RPMI7951 (cell line): ENCODE data around the gene PLBD1. TPM values are rescaled to one million over a fixed set of nuclear protein-coding genes. Genes with fewer than 3 reads are reported as not detected.

Experiments
- DNase-seq: peaks from one replicate; pipeline ENCODE4 v3.0.0-alpha.2; 2012; ENCODE audit warnings: low read depth
- total RNA-seq: library from RNA; depleted of rRNA; stranded (reverse); fragments of >200 nt; shearing (Covaris generic); gene quantifications from 2 replicates; pipeline ENCODE4 v1.2.3, GENCODE V29; 2014; rRNA removed

PLBD1 gene, protein sequence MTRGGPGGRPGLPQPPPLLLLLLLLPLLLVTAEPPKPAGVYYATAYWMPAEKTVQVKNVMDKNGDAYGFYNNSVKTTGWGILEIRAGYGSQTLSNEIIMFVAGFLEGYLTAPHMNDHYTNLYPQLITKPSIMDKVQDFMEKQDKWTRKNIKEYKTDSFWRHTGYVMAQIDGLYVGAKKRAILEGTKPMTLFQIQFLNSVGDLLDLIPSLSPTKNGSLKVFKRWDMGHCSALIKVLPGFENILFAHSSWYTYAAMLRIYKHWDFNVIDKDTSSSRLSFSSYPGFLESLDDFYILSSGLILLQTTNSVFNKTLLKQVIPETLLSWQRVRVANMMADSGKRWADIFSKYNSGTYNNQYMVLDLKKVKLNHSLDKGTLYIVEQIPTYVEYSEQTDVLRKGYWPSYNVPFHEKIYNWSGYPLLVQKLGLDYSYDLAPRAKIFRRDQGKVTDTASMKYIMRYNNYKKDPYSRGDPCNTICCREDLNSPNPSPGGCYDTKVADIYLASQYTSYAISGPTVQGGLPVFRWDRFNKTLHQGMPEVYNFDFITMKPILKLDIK
- total RNA-seq, result 0.78 and 1.3 TPM in 2 replicates

DNA sequence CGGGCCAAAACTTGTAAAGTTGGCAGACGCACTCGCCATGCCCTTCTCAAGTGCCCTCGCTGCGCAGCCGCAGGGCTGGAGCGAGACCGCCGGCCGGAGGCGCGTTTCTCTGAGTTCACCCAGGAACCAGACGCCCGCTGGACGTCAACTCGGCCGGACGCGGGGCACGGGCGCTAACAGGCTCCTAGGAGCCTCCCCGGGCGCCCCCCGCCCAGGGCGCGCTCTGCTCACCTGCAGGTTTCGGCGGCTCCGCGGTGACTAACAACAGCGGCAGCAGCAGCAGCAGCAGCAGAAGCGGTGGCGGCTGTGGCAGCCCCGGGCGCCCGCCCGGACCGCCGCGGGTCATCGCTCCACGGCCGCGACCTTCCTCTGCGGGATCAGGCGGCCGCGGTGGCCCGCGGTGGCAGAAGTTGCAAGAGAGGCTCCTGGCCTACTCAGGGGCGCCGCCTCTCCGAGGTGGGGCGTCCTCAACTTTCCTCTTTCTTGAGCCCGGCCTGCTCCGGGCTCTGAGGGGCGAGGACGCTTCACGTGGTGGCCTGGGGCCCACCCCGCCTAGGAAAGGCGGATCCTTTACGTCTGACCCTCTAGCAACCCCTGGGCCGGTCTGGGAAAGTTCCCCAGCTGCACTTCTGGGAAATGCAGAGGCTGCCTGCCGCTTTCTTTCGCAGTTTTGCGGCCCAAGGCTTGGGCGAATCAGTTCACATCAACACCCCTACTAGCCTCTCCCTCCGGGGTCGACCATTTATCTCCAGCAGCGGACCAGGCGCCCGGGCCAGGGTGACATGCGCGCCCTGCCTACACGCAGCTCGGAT, at the start of gene PLBD1:
Gene PLBD1, minus strand, starts transcription at position 533 of the 812 bp plus-strand sequence. Its CDS starts 187 bp downstream, at position 346.
- peak; percentile 20 for DNase-seq

DNA sequence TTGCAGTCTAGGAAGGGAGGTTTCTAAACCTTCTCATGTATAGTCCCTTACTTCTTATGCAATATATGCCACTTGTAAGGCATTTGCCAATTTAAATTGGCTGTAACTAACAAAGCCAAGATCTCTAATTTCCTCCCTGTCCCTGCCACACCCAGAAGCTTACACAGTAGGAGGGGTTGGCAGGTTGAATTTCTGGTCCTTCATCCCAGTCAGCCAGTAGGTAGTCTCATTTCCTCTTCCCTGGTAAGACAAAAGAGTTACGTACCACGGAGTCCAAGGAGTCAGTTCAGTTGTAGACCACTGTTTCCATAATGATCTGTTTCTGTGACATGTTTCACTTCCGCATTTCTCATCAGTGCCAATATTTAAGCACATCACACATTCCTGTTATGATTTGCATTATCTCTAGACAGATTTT, 47.0 kb upstream of the PLBD1 start:
- no peak for DNase-seq

DNA sequence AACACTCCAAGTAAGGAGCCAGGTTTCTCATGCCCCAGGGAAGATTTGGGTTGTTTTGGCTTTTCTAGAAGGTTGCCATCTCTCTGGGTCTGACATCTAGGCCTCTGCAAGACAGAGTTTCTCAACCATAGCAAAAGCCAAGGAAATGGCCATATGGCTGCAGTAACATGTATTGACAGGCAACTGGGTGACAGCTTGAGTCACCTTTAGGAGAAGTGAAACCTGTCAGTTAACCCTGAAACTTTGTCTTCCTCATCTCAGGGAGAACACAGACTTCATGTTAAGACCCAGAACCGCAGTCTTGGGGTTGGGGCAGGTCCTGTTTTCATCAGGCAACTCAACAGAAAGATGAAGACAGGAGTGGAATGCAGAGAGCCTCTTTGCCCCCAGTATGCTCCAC, 46.0 kb upstream of the PLBD1 start:
- DNase-seq, result no peak

DNA sequence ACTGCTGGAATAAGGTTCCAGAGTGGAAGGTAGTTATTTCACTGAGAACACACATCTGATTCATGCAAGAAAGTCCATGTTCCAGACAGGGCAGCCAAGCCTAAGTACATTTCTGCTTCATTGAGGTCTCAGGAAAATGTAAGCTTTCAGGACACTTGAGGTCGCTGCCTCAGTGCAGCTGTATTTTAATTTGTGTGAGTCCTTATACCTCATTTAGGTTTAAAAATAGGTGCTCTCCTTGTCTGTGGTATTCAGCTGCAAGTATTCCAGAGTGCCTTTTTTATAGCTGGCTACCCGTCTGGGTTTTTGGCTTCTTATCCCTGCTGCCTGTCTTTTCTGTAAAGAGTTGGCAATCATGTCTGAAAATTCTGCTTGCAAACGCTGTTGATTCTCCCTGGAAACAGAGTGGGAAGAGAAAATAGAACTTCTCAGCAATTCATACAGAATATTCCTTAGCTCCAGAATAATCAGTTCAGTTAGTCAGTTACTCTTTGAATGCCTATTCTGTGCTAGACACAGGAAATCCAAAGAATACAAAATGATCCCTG, 45.3 kb upstream of the PLBD1 start:
- no peak for DNase-seq

DNA sequence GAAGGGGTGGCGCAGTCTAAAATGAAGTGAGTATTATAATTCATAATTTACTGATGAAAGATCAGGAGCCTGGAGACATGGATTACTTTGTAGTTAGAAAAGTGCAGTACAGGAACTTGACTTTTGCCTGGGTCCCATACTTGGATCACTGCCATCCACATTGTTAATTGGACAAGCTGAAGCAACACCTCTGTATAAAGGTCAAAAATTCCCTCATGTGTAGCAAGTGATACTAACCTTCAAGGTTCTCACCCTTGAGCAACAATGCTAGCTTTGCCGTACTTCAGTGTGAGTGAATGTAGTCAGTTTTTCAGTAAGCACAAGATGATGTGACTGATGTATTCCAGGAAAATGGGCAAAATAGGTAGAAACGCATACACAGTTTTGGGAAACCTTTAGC, 44.6 kb upstream of the PLBD1 start:
- DNase-seq, result no peak

DNA sequence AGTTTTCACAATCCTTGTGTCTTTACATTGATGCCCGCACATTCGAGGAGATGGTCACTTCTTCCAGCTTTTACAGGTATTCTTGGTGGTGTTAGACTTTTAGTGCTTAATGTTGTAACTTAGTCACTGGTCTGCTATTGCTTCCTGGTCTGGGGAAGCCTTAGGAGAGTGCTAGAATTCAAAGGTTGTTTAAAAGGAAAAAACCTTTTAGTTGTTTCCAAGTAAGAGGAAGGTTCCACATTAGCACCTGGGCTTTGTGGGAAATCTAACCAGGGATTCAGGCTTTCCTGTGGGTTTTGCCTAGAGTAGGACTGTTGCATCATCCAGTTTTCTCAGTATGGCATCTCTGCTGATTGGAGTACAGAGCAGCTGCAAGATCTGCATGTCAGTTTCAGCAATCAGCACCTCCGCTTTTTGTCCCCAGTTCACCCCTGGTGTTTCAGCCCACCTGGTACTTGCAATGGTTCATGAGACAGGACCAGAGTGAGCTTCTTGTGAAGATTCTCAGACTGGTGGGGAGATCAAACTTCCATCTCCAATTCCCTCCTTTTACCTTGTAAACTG, 44.0 kb upstream of the PLBD1 start:
- no peak for DNase-seq

DNA sequence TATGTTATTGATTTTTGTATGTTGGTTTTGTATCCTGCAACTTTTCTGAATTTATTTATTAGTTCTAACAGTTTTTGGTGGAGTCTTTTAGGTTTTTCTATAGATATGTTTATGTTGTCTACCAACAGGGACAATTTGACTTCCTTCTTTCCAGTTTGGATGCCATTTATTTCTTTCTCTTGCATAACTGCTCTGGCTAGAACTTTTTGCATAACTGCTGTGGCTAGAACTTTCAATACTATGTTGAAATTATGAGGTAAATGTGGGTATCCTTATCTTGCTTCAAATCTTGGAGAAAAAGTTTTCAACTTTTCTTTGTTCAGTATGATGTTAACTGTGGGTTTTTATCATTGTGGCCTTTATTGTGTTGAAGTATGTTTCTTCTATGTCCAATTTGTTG, 39.9 kb upstream of the PLBD1 start:
- DNase-seq, result no peak

DNA sequence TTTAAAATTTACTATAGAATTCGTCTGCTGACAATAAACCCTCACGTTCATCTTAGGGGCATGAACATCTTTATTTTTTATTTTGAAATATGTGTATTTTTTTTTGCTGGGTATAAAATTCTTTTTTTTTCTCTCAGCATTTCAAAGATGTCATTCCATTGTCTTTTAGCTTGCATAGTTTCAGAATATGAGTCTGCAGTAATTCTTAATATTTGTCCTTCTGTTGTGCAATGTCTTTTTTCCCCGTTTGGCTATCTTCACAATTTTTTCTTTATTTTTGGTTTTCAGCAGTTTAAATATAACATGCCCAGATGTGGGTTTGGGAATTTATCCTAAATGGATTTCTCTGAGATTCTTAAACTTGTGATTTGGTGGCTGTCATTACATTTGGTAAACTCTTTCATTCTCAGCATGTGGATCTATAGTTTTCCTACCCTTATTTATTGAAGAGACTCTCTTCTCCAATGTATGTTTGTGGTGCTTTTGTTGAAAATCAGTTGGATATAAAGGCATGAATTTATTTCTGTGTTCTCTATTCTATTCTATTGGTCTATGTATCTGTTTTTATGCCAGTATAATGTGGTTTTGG, 37.8 kb upstream of the PLBD1 start:
- DNase-seq, result no peak

DNA sequence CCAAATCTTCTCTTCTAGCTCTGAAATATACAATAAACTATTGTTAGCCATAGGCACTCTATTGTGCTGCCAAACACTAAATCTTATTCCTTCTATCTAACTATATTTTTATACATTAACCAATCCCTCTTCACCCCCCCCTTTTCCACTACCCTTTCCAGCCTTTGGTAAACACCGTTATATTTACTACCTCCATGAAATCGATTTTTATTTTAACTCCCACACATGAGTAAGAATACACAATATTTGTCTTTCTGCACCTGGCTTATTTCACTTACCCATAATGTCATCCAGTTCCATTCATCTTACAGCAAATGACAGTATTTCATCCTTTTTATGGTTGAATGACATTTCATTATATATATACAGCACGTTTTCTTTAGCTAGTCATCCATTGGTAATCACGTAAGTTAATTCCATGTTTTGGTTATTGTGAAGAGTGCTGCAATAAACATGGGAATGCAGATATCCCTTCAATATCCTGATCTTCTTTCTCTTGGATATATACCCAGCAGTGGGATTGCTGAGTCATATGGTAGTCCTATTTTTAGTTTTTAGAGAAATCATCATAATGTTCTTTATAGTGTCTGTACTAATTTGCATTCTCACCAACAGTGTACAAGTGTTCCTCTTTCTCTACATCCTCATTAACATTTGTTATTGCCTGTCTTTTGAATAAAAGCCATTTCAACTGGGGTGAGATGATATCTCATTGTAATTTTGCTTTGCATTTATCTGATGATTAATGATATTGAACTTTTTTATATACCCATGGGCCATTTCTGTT, 34.2 kb upstream of the PLBD1 start:
- no peak for DNase-seq

DNA sequence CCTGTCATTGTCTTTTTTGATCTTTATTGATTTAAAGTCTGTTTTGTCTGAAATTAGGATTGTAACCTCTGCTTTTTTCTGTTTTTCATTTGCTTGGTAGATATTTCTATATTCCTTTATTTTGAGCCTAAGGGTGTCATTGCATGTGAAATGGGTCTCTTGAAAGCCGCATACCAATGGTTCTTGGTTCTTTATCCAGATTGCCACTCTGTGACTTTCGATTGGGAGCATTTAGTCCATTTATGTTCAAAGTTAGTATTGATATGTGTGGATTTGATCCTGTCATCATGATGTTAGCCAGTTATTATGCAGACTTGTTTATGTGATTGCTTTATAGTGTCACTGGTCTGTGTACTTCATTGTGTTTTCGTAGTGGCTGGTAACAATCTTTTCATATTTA, 29.8 kb upstream of the PLBD1 start:
- DNase-seq, result no peak

DNA sequence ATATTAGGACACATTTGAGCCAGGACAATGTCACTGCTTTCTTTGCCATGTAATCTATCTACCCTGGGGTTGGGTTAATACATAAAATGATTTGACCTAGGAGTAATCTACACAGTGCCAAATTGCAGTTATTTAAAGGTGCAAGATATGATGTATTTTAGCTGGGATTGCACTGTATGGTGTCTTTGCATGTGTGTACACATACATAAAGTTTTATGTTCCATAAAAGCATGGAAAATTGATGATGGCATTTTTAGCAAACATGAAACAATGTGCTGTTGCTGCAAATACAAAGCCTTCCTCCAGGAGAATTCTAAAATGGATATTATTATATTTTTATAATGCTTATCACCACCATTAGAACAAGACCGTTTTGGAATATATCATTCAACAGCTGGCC, 24.0 kb upstream of the PLBD1 start:
- DNase-seq, result no peak

DNA sequence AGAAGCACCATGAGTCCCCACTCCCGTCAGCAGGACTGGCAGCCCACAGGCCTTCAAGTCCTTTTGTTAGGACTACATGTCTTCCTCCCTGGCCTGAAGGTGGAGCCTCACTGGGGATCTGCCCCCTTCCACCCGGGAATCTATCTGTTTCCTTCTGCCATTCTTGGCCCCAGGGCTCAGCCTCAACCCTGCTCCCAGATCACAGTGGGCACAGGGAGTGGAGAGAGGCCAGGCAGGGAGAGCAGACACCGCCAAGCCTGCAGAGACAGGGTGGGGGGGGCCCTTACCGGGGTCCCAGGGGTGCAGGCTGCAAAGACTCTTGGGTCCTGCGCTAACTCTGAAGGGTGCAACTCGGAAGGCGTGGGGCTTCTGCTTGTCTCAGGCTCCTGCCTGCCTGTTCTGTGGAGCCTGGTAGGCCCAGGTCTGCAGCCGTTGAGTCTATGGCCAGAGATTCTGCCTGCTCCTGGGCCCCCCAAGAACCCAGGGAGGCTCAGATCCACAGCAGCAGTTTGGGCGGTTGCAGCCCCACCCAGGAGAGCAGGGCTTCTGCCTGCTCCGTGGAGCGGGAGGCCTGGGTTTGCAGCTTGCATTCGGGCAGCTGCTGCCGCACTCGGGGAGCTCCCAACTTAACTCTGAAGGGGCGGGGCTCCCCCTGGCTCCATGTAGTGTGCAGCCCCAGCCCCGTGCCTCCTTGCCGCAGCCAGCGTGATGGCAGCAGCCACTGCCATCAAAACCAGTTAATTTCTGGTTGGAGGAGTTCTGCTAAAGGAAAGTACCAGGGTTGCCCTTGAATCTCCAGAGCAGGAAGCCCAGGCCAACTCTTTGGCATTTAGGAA, 21.7 kb upstream of the PLBD1 start:
- no peak for DNase-seq

DNA sequence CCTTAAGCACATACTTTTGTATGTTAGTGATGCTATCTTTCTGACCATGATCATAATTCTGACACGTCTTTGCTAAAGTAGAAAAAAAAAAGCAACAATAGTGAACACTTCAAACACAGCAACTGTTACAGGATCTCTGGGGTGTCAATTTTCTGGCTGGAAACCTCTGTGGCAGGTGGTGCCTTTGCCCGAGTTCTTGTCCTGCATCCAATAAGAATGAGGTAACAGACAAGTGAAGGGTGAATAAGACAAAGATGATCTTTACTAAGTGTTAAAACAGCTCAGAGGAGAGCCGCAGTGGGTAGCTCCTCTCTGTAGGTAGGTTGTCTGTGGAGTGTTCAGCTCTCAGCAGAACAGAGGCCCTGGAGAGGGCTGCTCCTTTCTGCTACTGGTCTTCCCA, 20.9 kb upstream of the PLBD1 start:
- no peak for DNase-seq

DNA sequence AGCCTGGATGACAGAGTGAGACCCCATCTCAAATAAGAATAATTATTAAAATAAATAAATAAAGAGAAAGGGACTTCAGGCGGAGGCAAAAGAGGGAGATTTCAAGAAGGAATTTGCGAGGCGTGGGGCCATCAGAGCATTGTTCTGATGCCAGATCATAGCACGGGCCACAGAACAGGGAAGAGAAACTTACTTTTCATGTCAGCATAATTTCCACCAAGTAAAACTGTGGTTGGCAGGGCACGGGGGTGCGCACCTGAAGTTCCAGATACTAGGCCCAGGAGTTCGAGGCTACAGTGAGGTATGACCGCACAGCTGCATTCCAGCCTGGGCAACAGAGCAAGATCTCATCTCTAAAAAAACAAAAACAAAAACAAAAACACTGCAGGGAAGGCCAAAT, 11.0 kb upstream of the PLBD1 start:
- no peak for DNase-seq

DNA sequence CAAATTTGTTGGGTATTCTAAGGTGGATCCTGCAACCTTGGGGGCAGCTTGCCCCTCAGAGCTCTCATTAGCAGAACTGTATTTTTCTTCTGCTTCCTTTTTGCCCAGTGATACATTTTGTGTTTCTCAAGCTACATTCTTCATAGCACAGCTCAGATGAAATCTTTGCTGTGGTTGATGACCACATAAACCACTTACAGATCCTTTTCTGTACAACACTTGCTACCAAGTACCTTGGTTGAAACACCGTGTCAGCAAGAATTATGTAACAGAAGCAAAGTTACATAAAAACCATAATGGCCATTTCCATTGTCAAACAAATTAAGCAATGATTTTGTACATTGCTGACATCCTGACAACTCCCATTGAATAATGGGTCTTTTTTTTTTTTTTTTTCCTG, 9.7 kb upstream of the PLBD1 start:
- DNase-seq, result no peak

DNA sequence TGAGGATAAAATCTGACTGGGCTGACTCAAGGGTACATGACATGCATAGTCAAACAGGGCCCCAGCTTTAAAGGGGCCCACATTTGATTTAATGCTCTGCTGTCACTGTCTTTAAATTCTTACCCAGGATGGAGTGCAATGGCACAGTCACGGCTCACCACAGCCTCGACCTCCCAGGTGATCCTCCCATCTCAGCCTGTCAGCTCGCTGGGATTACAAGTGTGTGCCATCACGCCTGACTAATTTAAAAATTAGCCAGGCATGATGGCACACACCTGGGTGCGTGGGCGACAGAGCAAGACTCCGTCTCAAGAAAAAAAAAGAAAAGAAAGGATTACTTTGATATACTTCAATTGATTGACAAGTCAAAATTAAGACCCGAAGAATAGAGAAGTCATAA, 9.2 kb upstream of the PLBD1 start:
- no peak for DNase-seq

DNA sequence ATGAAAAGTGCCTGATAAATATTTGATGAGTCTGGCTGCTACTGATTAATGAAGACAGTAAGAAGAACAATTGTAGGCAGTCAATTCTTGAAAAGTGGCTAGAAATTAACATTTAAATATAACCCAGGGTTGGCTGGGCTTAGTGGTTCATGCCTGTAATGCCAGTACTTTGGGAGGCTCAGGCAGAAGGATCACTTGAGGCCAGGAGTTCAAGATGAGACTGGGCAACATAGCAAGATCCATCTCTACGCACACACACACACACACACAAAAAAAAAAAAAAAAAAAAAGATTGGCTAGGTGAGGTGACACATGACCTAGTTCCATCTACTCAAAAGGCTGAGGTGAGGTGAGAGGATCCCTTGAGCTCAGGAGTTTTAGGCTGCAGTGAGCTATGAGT, 7.9 kb upstream of the PLBD1 start:
- DNase-seq, result no peak

DNA sequence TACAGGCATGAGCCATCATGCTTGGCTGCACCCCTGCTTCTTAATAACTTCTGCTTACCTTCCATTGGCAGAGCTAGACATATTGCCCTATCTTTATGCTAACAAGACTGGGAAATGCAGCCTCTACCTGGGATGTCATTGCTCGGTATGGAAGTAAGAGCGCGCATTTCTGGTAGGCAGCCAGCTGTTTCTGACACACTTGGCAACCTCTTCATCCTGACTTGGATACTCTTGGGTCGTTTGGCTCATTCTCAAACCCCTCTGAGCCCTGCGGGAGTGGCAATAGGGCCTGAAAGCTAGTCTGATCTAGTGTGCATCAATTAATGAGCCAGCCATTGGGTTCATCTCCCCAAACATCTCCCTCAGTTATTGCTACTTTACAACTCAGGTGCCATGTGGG, 5.4 kb upstream of the PLBD1 start:
- no peak for DNase-seq

DNA sequence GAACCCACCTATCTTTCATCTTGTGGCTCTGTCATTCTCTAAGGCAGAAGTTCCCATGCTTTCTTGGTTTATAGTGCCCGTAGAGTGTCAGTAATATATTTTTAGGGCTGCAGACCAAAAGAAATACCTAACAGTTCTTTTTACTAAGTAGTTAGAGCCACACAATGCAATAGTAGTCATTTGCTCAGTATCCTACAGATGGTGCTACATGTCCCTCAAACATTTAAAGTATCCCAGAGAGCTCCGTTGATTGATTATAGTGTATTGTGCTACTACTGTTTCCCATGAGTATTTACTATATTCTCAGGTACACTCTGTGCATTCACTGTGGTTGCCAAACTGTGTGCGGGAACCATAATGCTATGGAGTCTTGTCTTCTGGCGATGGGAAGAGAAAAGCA, 4.7 kb upstream of the PLBD1 start:
- no peak for DNase-seq

DNA sequence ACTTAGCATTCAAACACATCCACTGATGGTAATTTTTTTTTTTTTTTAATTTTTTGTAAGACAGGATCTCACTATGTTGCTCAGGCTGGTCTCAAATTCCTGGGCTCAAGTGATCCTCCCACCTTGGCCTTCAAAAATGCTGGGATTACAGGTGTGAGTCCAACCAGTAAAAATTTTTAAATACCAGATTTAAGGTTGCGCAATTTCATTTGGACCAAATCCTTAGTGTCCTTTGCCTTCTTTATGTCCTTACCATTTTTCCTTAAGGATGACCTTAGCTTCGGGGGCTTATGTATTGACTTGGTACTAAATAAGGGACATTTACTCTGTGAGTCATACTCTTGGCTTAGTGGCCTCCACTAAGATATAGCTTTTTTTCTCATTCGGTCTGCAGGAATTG, 4.1 kb upstream of the PLBD1 start:
- DNase-seq, result no peak
